A549 (cell line): ENCODE results near the gene HLA-A. TPM values are rescaled to one million over a fixed set of nuclear protein-coding genes. Genes with fewer than 3 reads are reported as not detected.

Source experiments
- ATAC-seq, 2 experiments: fragments of 200-7000 bp in 1 of 2; fragments of >200 bp in 1 of 2; cut with Nextera tagmentation in 1 of 2; cut with Tn5 transposase in 1 of 2; 3 replicates each; pipeline versions ENCODE4 v1.8.0 to v1.9.1; 2018 to 2020; ENCODE audit warnings: mild to moderate bottlenecking in 1 of 2, moderate library complexity in 1 of 2
- CTCF ChIA-PET: fragments of 300-600 bp; sonication (Branson Sonifier 250); formaldehyde crosslinking; extraction: SDS; loops from one replicate; lab custom pipeline; 2021; ENCODE audit warnings: antibody characterized with exemption, inconsistent platforms; lab: Yijun Ruan, JAX
- POLR2A ChIA-PET: fragments of 350-600 bp; formaldehyde crosslinking; extraction: SDS; loops from one replicate; lab custom pipeline; 2021; ENCODE audit warnings: antibody characterized with exemption, inconsistent platforms; lab: Yijun Ruan, JAX
- DNase-seq, 2 experiments: peaks; one replicate each; pipeline versions ENCODE4 v3.0.0 to v3.0.0-alpha.2; 2011 to 2016; ENCODE audit warnings: low read depth in 1 of 2, low spot score in 1 of 2
- FAIRE-seq: peaks from 2 replicates; lab custom pipeline; 2011; peaks lifted over from hg19 to GRCh38; lab: Jason Lieb, UNC
- H3K27ac ChIP-seq, 2 experiments: fragments of >200 bp; sonication (Bioruptor Twin); formaldehyde crosslinking; 3 replicates each; pipeline ENCODE4 v1.5.1; 2016 to 2017
- H3K4me1 ChIP-seq: fragments of >200 bp; sonication (Bioruptor Twin); formaldehyde crosslinking; 3 replicates; pipeline ENCODE4 v1.6.1; 2016
- H3K4me2 ChIP-seq: fragments of >200 bp; sonication (Bioruptor Twin); formaldehyde crosslinking; 3 replicates; pipeline ENCODE4 v1.6.1; 2016
- H3K4me3 ChIP-seq: fragments of >200 bp; sonication (Bioruptor Twin); formaldehyde crosslinking; 3 replicates; pipeline ENCODE4 v1.5.1; 2016
- H3K9me3 ChIP-seq: fragments of >200 bp; sonication (Bioruptor Twin); formaldehyde crosslinking; 3 replicates; pipeline ENCODE4 v1.6.1; 2016
- CBX2 ChIP-seq: fragments of 200-600 bp; sonication (generic); IDR thresholded peaks from 2 replicates; pipeline ENCODE4 v1.6.1; 2016; ENCODE audit warnings: low read depth, mild to moderate bottlenecking, borderline replicate concordance
- CBX8 ChIP-seq: fragments of 200-600 bp; sonication (generic); IDR thresholded peaks from 2 replicates; pipeline ENCODE4 v1.6.1; 2016
- CHD2 ChIP-seq: fragments of 150-350 bp; IDR thresholded peaks from 2 replicates; pipeline ENCODE4 v1.6.1; 2014; ENCODE audit warnings: low read length; ENCODE audit not compliant: partially characterized antibody
- EHMT2 ChIP-seq: fragments of 200-600 bp; sonication (generic); IDR thresholded peaks from 2 replicates; pipeline ENCODE4 v1.6.1; 2016; ENCODE audit warnings: antibody characterized with exemption, low read depth, mild to moderate bottlenecking, moderate library complexity
- EP300 ChIP-seq, 2 experiments: fragments of >200 bp; sonication (Bioruptor Twin); formaldehyde crosslinking; IDR thresholded peaks; 2 replicates in 1 of 2; 3 replicates in 1 of 2; pipeline ENCODE4 v1.6.1; 2016 to 2017
- ESRRA ChIP-seq: fragments of 150-350 bp; IDR thresholded peaks from 2 replicates; pipeline ENCODE4 v1.6.1; 2014; ENCODE audit warnings: mild to moderate bottlenecking, low read length, borderline replicate concordance
- FOSB ChIP-seq: fragments of 250-450 bp; sonication (Bioruptor Pico); IDR thresholded peaks from 2 replicates; pipeline ENCODE4 v1.5.0; 2020; ENCODE audit warnings: mild to moderate bottlenecking, moderate library complexity
- FOSL2 ChIP-seq, 2 experiments: fragments of 450-650 bp in 1 of 2; fragments of >200 bp in 1 of 2; sonication (Bioruptor Twin) in 1 of 2; formaldehyde crosslinking; IDR thresholded peaks; 2 replicates each; pipeline versions ENCODE4 v1.5.0 to v1.6.1; 2016 to 2020; ENCODE audit warnings: mild to moderate bottlenecking in 1 of 2, moderate library complexity in 1 of 2
- GATA3 ChIP-seq: IDR thresholded peaks from 2 replicates; pipeline ENCODE4 v1.6.1; 2012; ENCODE audit warnings: borderline replicate concordance
- HOXB5 ChIP-seq: fragments of 250-450 bp; sonication (Bioruptor Pico); IDR thresholded peaks from 2 replicates; pipeline ENCODE4 v1.5.0; 2020; ENCODE audit warnings: mild to moderate bottlenecking, moderate library complexity
- JUNB ChIP-seq: fragments of >200 bp; sonication (Bioruptor Twin); formaldehyde crosslinking; IDR thresholded peaks from 2 replicates; pipeline ENCODE4 v1.6.1; 2016
- KDM1A ChIP-seq: fragments of 200-600 bp; sonication (generic); IDR thresholded peaks from 2 replicates; pipeline ENCODE4 v1.6.1; 2016; ENCODE audit warnings: low read depth, mild to moderate bottlenecking
- NFE2L2 ChIP-seq: fragments of 150-350 bp; conservative IDR thresholded peaks from 2 replicates; pipeline ENCODE4 v1.6.1; 2014; ENCODE audit warnings: low read length
- NPAS2 ChIP-seq: fragments of 250-450 bp; sonication (Bioruptor Pico); IDR thresholded peaks from 2 replicates; pipeline ENCODE4 v1.8.0; 2022; ENCODE audit warnings: mild to moderate bottlenecking, moderate library complexity, borderline replicate concordance
- PHF8 ChIP-seq: fragments of 200-600 bp; sonication (generic); IDR thresholded peaks from 2 replicates; pipeline ENCODE4 v1.6.1; 2016; ENCODE audit warnings: low read depth, mild to moderate bottlenecking, antibody characterized with exemption, moderate library complexity, borderline replicate concordance
- POLR2A ChIP-seq: IDR thresholded peaks from 2 replicates; pipeline ENCODE4 v1.6.1; 2012; ENCODE audit warnings: mild to moderate bottlenecking, low read length
- RARB ChIP-seq: fragments of 250-450 bp; sonication (Bioruptor Pico); IDR thresholded peaks from 2 replicates; pipeline ENCODE4 v1.8.0; 2021; ENCODE audit warnings: mild to moderate bottlenecking, moderate library complexity
- ZNF302 ChIP-seq: fragments of 250-450 bp; sonication (Bioruptor Pico); IDR thresholded peaks from 2 replicates; pipeline ENCODE4 v1.9.0; 2021; ENCODE audit warnings: inconsistent platforms, mild to moderate bottlenecking, moderate library complexity
- WGBS: methylation state at CpG from one replicate; pipeline ENCODE4 v1.1.6; 2017; ENCODE audit errors: missing lambda C conversion rate; 5-methylcytosine and 5-hydroxymethylcytosine counted together
- polyA plus RNA-seq, 4 experiments: library from polyadenylated mRNA; depleted of rRNA in 3 of 4; stranded (reverse); fragments of >200 nt; fragmentation: RNase III in 1 of 4; extraction: RNeasy Plus Mini Kit Qiagen cat#74134 plus additional on column Dnase treatment in 1 of 4; gene quantifications; 2 replicates in 3 of 4; 3 replicates in 1 of 4; pipeline ENCODE4 v1.2.3, GENCODE V29; 2011 to 2017
- TF ChIP-seq, protein P1 (sequence below): fragments of 250-450 bp; sonication (Bioruptor Pico); IDR thresholded peaks from 2 replicates; pipeline ENCODE4 v1.5.0; 2020; ENCODE audit warnings: low read depth, mild to moderate bottlenecking, moderate library complexity

HLA-A gene
- polyA plus RNA-seq, 2 of the 4 experiments (the other 2 are of a cell fraction) = 78.8 to 95.0 TPM

DNA sequence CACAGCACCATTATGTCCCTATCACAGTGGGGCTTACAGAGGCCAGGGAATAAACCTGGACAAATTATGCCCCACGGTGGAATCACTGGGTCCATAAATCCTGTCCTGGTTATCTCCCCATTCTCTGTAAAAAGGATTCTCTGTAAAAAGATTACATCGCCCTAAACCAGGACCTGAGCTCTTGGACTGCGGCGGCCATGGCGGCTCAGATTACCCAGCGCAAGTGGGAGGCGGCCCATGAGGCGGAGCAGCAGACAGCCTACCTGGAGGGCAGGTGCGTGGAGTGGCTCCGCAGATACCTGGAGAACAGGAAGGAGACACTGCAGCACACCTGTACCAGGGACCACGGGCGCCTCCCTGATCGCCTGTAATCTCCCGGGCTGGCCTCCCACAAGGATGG is 8.4 kb upstream of the HLA-A start:
- no peak for ATAC-seq

DNA sequence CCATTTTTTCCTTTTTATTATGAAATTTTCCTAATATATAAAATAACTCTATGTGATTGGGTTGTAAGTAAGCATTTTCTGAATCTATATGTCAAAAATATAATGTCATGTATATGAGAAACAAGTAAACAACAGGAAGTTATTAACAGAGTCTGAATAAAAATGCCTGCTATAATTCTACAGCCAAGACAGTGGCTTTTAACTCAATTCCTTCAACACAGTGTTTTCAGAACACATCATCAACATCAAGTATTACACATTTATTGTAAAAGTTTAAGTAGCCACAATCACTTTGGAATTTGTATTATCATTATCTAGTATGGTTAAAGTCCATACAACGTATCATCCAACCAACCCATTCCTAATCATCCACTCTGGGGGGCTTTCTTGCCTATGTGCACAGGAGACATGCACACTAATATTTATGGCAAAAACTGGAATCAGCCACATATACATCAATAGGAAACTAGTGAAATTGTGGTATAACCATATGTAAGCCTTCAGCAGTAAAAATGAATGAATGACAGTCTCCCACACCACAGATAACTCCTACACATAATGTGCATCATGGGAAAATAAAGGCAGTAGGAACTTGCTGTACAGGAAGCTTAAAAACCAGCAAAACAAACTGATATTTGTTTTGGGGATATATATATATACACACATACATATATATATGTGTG is 6.9 kb upstream of the HLA-A start:
- CTCF ChIA-PET = no interaction called here
- no peak for TF ChIP-seq PHF8
- no peak for TF ChIP-seq ZNF302 (CRISPR knock-in tag)
- no peak for TF ChIP-seq CBX2
- TF ChIP-seq JUNB = no peak
- TF ChIP-seq, protein P1, sequence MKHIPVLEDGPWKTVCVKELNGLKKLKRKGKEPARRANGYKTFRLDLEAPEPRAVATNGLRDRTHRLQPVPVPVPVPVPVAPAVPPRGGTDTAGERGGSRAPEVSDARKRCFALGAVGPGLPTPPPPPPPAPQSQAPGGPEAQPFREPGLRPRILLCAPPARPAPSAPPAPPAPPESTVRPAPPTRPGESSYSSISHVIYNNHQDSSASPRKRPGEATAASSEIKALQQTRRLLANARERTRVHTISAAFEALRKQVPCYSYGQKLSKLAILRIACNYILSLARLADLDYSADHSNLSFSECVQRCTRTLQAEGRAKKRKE (CRISPR knock-in tag) = no peak
- no peaks in the 10 kb centered on the region for H3K4me1 ChIP-seq
- DNase-seq = no peak
- no peak overlapping the region for H3K4me2 ChIP-seq
- no peak for FAIRE-seq
- no peak for ATAC-seq
- WGBS = 0% methylated on average over 1 of the region's 1 CpG
- no peak overlapping the region for H3K27ac ChIP-seq
- no peak overlapping the region for H3K4me3 ChIP-seq
- no peaks in the 10 kb centered on the region for H3K9me3 ChIP-seq
- POLR2A ChIA-PET = no interaction called here

More for the DNA sequence above, 8.4 kb upstream of the HLA-A start:
- ChIA-PET POLR2A (no interaction called here), CTCF (no interaction called here)
- H3K4me1 ChIP-seq = no peaks in the 10 kb centered on the region
- no peak overlapping the region for H3K27ac ChIP-seq
- no peaks in the 10 kb centered on the region for H3K9me3 ChIP-seq
- WGBS = 85% methylated on average over 9 of the region's 14 CpGs
- no peak overlapping the region for H3K4me3 ChIP-seq
- TF ChIP-seq CHD2 = no peak
- TF ChIP-seq KDM1A = no peak
- TF ChIP-seq POLR2A = no peak
- TF ChIP-seq FOSL2 (IDR thresholded peaks at IDR 0.05) = no peak
- TF ChIP-seq FOSL2 (CRISPR knock-in tag; IDR thresholded peaks at IDR 0.05) = no peak
- TF ChIP-seq RARB (CRISPR knock-in tag) = no peak
- no peak for TF ChIP-seq EHMT2
- no peak for TF ChIP-seq EP300 (IDR thresholded peaks at IDR 0.05)
- no peak overlapping the region for H3K4me2 ChIP-seq
- DNase-seq = no peak
- FAIRE-seq = no peak

DNA sequence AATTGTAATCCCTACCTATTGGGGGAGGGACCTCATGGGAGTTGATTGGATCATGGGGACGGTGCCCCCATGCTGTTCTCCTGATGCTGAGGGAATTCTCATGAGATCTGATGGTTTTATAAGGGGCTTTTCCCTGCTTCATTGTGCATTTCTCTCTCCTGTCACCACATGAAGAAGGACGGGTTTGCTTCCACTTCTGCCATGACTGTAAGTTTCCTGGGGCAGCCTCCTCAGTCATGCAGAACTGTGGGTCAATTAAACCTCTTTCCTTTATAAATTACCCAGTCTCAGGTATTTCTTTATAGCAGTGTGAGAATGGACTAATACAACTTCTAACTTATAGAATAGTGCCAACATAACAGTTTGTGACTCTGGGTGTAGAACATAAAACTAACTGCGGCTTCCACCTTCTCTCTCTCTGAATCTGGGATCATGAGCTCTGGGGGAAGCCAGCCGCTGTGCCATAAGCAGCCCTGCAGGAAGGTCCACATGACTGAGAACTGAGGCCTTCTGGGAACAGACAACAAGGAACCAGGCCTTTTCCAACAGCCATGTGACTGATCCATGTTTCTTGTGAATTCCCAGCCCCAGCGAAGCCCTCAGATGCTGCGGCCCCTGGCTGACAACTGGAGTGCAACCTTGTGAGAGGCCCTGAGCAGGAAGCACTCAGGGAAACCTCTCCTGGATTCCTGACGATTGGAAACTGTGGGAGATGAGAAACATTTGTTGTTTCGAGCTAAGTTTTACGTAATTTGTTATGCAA is 3.4 kb upstream of the HLA-A start:
- no peak overlapping the region for H3K4me3 ChIP-seq
- no peak for TF ChIP-seq RARB (CRISPR knock-in tag)
- no peak for TF ChIP-seq EHMT2
- TF ChIP-seq HOXB5 (CRISPR knock-in tag) = no peak
- TF ChIP-seq NFE2L2 = no peak
- ChIA-PET CTCF (interaction anchor here (0.9 kb wide), 1 partner anchor 39 kb away, joined by 3 read pairs; no protein-coding TSS in a partner anchor), POLR2A (no interaction called here)
- no peaks in the 10 kb centered on the region for H3K4me1 ChIP-seq
- no peak for DNase-seq
- FAIRE-seq = no peak
- H3K4me2 ChIP-seq = no peak overlapping the region
- H3K27ac ChIP-seq = no peak overlapping the region
- 60% methylated on average over 7 of the region's 9 CpGs for WGBS
- no peaks in the 10 kb centered on the region for H3K9me3 ChIP-seq
- no peak for ATAC-seq

GRCh38 chr6:29941016-29941415 is 1.3 kb upstream of the HLA-A start:
- H3K27ac ChIP-seq = no peak overlapping the region
- DNase-seq (no peak), ATAC-seq (no peak), FAIRE-seq (no peak)
- H3K4me1 ChIP-seq = no peaks in the 10 kb centered on the region
- POLR2A ChIA-PET = interaction anchor here (1.0 kb wide), 1 partner anchor 24 kb away, joined by 5 read pairs; no protein-coding TSS in a partner anchor
- TF ChIP-seq NPAS2 (no peak), EHMT2 (no peak), ESRRA (no peak), FOSB (CRISPR knock-in tag) (no peak), CBX8 (no peak), GATA3 (no peak)
- H3K9me3 ChIP-seq = no peaks in the 10 kb centered on the region
- 64% methylated on average over 4 of the region's 4 CpGs for WGBS
- H3K4me2 ChIP-seq = no peak overlapping the region
- CTCF ChIA-PET = interaction anchor here (1.8 kb wide), 1 partner anchor 93 kb away, joined by 5 read pairs; no protein-coding TSS in a partner anchor
- H3K4me3 ChIP-seq = no peak overlapping the region
